NCI-H1048 (cell line): ENCODE results near the gene CYP4F2.
"Not testable (repeated sequence)": the region's sequence is repeated elsewhere in the genome, so short reads cannot be mapped to it uniquely, and the experiment has no call there.

Experiments
- DNase-seq: peaks from one replicate; lab custom pipeline; 2025; lab: John Stamatoyannopoulos, UW

CYP4F2 gene

GRCh38 chr19:15846923-15847322, 51.0 kb downstream of the CYP4F2 start:
- no peak for DNase-seq

- not testable (repeated sequence) for DNase-seq
Observed at GRCh38 chr19:15843894-15844222, 54.0 kb downstream of the CYP4F2 start.

- DNase-seq = no peak
Observed at GRCh38 chr19:15843203-15843893, 54.5 kb downstream of the CYP4F2 start.

GRCh38 chr19:15841875-15842569, 55.9 kb downstream of the CYP4F2 start:
- DNase-seq = no peak

- DNase-seq = no peak
Observed at GRCh38 chr19:15840833-15841232, 57.0 kb downstream of the CYP4F2 start.

GRCh38 chr19:15839888-15840287, 58.0 kb downstream of the CYP4F2 start:
- DNase-seq = not testable (repeated sequence)

DNA sequence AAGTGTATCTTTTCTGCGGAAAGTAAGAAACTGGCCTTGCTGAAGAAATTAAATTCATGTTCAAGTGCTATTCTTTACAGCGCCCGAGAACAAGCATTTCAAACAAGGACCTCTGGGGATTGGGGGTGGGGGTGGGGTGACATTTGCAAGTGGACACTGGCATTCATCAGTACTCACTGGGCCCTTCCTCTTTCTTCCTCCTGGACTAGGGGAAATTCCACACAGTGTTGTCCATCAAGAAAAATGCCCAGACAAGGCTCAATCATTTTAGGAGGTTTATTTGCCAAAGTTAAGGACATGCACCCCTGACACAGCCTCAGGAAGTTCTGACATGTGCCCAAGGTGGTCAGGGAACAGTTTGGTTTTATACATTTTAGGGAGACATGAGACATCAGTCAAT, 59.5 kb downstream of the CYP4F2 start:
- DNase-seq = no peak

GRCh38 chr19:15837221-15837731, 60.6 kb downstream of the CYP4F2 start:
- DNase-seq = no peak

- peak; percentile 84 for DNase-seq
Observed at GRCh38 chr19:15836330-15837220, 61.3 kb downstream of the CYP4F2 start.

DNA sequence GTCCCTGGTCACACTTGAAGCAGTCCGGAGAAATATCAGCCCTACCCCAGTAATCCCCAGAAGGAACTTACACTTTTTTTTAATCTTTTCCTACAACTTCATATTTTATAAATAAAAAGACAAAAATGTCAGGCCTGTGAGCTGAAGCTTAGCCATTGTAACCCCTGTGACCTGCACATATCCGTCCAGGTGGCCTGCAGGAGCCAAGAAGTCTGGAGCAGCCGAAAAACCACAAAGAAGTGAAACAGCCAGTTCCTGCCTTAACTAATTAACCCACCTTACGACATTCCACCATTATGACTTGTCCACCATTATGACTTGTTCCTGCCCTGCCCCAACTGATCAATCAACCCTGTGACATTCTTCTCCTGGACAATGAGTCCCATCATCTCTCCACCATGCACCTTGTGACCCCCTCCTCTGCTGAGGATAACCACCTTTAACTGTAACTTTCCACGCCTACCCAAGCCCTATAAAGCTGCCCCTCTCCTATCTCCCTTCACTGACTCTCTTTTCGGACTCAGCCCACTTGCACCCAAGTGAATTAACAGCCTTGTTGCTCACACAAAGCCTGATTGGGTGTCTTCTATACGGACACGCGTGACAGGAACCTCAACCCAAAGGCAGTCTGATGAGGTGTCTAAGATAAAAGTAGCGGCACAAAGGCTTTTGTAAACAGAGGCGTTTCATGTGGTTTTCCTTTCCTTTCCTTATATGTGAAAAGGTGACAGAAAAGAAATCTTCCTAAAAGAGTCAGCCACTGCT, 62.1 kb downstream of the CYP4F2 start:
- DNase-seq = not testable (repeated sequence)

GRCh38 chr19:15834232-15834631, 63.6 kb downstream of the CYP4F2 start:
- DNase-seq = not testable (repeated sequence)

- no peak for DNase-seq
Observed at GRCh38 chr19:15831626-15832025, 66.2 kb downstream of the CYP4F2 start.

DNA sequence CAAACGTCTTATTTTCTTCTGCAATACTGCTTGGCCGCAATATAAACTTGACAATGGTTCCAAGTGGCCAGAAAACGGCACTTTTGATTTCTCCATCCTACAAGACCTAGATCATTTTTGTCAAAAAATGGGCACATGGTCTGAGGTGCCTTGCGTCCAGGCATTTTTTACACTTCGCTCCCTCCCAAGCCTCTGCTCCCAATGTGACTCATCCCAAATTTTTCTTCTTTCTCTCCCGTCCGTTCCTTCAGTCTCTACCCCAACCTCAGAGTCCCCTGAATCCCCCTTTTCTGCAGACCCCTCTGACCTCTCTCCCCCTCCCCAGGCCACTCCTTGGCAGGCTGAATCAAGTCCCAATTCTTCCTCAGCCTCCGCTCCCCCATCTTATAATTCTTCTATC, 68.1 kb downstream of the CYP4F2 start:
- no peak for DNase-seq

DNA sequence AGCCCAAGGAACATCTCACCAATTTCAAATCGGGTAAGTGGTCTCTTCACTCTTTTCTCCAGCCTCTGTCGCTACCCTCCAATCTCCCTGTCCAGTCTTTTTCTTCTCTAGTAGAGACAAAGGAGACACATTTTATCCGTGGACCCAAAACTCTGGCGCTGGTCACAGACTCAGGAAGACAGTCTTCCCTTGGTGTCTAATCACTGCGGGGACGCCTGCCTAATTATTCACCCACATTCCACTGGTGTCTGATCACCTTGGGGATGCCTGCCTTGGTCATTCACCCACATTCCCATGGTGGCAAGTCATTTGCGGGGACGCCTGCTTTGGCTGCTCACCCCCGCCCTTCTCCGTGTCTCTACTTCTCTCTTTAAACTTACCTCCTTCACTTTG, 68.6 kb downstream of the CYP4F2 start:
- no peak for DNase-seq

DNA sequence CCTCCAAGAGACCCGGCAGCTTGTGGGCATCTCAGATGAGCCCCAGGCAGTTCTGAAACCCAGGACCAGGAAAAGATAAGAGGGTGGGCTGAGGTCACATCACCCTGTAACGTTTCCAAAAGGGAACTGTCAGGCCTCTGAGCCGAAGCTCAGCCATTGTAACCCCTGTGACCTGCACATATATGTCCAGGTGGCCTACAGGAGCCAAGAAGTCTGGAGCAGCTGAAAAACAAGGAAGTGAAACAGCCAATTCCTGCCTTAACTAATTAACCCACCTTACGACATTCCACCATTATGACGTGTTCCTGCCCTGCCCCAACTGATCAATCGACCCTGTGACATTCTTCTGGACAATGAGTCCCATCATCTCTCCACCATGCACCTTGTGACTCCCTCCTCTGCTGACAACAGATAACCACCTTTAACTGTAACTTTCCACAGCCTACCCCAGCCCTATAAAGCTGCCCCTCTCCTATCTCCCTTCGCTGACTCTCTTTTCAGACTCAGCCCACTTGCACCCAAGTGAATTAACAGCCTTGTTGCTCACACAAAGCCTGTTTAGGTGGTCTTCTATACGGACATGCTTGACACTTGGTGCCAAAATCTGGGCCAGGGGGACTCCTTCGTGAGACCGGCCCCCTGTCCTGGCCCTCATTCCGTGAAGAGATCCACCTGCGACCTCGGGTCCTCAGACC, 69.1 kb downstream of the CYP4F2 start:
- not testable (repeated sequence) for DNase-seq

DNA sequence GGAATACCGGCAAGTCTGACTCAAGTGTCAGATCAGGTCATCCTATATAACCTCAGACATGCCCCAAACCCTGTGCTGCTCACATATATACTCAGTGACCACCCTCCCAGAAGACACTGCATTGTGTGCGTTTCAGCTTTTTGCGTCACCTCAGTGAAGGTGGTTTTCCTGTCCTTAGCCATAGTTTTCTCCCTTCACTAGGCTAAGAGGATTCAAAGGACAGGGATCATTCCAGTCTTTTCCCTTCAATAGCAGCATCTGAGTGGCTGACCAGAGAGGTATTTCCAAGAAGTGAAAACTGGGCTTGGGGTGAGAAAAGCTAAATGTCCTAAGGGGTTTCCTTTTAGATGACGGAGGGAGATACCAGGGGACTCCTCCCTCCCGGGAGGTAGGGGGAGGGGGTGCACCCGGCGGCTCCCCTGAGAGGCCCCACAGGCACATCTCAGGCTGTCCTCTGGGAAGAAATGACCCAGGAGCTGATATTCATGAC, 69.7 kb downstream of the CYP4F2 start:
- no peak for DNase-seq
